GM21529 (cell line): ENCODE results near the gene MTARC1.

Source experiments
- ATAC-seq: cut with Tn5 transposase; IDR thresholded peaks from one replicate; pipeline ENCODE4 v1.9.1; 2021; ENCODE audit not compliant: unreplicated experiment

The MTARC1 gene

GRCh38 chr1:220786337-220787068 lies at the start of gene MTARC1:
Gene MTARC1 (plus strand): TSS chr1:220786913. CDS start chr1:220786945, 32 bp downstream.
- ATAC-seq: peak; percentile 70

GRCh38 chr1:220741349-220741748 lies 45.4 kb upstream of the MTARC1 start:
- no peak for ATAC-seq

GRCh38 chr1:220741825-220742224 lies 44.9 kb upstream of the MTARC1 start:
- no peak for ATAC-seq

GRCh38 chr1:220742520-220742919 lies 44.2 kb upstream of the MTARC1 start:
- ATAC-seq: no peak

- ATAC-seq: no peak
Measured at GRCh38 chr1:220746851-220747250, 39.9 kb upstream of the MTARC1 start.

- ATAC-seq: peak; percentile 13
Measured at GRCh38 chr1:220747437-220748088, 39.1 kb upstream of the MTARC1 start.

- ATAC-seq: peak; percentile 94
Measured at GRCh38 chr1:220748089-220748934, 38.4 kb upstream of the MTARC1 start, which contains the start of gene MTARC2. Gene MTARC2 (plus strand): TSS chr1:220748322. CDS start chr1:220748532, 210 bp downstream.

GRCh38 chr1:220748936-220749335 lies 37.8 kb upstream of the MTARC1 start:
- no peak for ATAC-seq

GRCh38 chr1:220750131-220750515 lies 36.6 kb upstream of the MTARC1 start:
- ATAC-seq: no peak

GRCh38 chr1:220751111-220751510 lies 35.6 kb upstream of the MTARC1 start:
- ATAC-seq: no peak

- no peak for ATAC-seq
Measured at GRCh38 chr1:220754212-220754917, 32.3 kb upstream of the MTARC1 start.

GRCh38 chr1:220754918-220755295 lies 31.8 kb upstream of the MTARC1 start:
- ATAC-seq: no peak

- no peak for ATAC-seq
Measured at GRCh38 chr1:220755309-220755708, 31.4 kb upstream of the MTARC1 start.

- ATAC-seq: no peak
Measured at GRCh38 chr1:220757441-220757840, 29.3 kb upstream of the MTARC1 start.

- ATAC-seq: no peak
Measured at GRCh38 chr1:220759147-220759546, 27.6 kb upstream of the MTARC1 start.

GRCh38 chr1:220761688-220762427 lies 24.9 kb upstream of the MTARC1 start:
- ATAC-seq: no peak

GRCh38 chr1:220764757-220765156 lies 22.0 kb upstream of the MTARC1 start:
- no peak for ATAC-seq

- peak; percentile 28 for ATAC-seq
Measured at GRCh38 chr1:220767312-220768125, 19.2 kb upstream of the MTARC1 start.

- peak; percentile 3 for ATAC-seq
Measured at GRCh38 chr1:220768126-220768601, 18.5 kb upstream of the MTARC1 start.
